ENCODE results near the gene ZNF679. TPM values are rescaled to one million over a fixed set of nuclear protein-coding genes. Genes with fewer than 3 reads are reported as not detected.
"Not testable (repeated sequence)": the region's sequence is repeated elsewhere in the genome, so short reads cannot be mapped to it uniquely, and the experiment has no call there.

The ZNF679 gene
- total and polyA plus RNA-seq, 8 donors: not detected

GRCh38 chr7:64206903-64207302 lies 21.4 kb upstream of the ZNF679 start, which contains the start of gene ZNF735:
Gene ZNF735 (plus strand): TSS chr7:64207203. CDS start chr7:64207203, 0 bp downstream.
- Histone ChIP-seq H3K36me3 (no peaks in the 10 kb centered on the region), H3K27ac (no peak within 1 kb of the TSS), H3K9me3 (no peaks in the 10 kb centered on the region), H3K27me3 (no peaks in the 10 kb centered on the region), H3K4me3 (no peak within 1 kb of the TSS), H3K4me1 (no peaks in the 10 kb centered on the region)
- intact Hi-C loops (cut with DNase I): no loop called here
- TF ChIP-seq CTCF (IDR thresholded peaks at IDR 0.05): no peak
- no peak for ATAC-seq
- FAIRE-seq: no peak
- 71 to 75% methylated on average over 13 of the region's 13 CpGs for WGBS, 2 donors
- no peak for DNase-seq

- H3K27me3 ChIP-seq; H3K36me3 ChIP-seq; ATAC-seq; H3K9me3 ChIP-seq; DNase-seq; intact Hi-C loops (cut with DNase I); H3K27ac ChIP-seq; FAIRE-seq; H3K4me3 ChIP-seq; H3K4me1 ChIP-seq: not testable (repeated sequence)
- WGBS, 2 donors: 61 to 73% methylated on average over 5 of the region's 5 CpGs
These were observed 8.5 kb upstream of the ZNF679 start for GRCh38 chr7:64219710-64220298.

- DNase-seq: no peak
- Histone ChIP-seq H3K36me3 (no peaks in the 10 kb centered on the region), H3K27ac (no peak overlapping the region), H3K27me3 (no peaks in the 10 kb centered on the region), H3K9me3 (no peaks in the 10 kb centered on the region), H3K4me1 (no peaks in the 10 kb centered on the region), H3K4me3 (no peak overlapping the region)
- intact Hi-C loops (cut with DNase I): no loop called here
- WGBS, 2 donors: 22 to 26% methylated on average over 2 of the region's 2 CpGs
- FAIRE-seq: no peak
- TF ChIP-seq CTCF (IDR thresholded peaks at IDR 0.05): no peak
- no peak for ATAC-seq
These were observed 4.9 kb upstream of the ZNF679 start for GRCh38 chr7:64223366-64223765.

GRCh38 chr7:64266341-64266919 lies 38.2 kb downstream of the ZNF679 start:
- Histone ChIP-seq H3K27me3 (no peaks in the 10 kb centered on the region), H3K36me3 (no peaks in the 10 kb centered on the region), H3K4me1 (no peaks in the 10 kb centered on the region), H3K27ac (no peak overlapping the region), H3K4me3 (no peak overlapping the region), H3K9me3 (peaks cover 0 to 10% (median 0%) of the 10 kb centered on the region in 4 donors)
- no peak for FAIRE-seq
- no peak for ATAC-seq
- intact Hi-C loops (cut with DNase I): no loop called here
- WGBS, 2 donors: 79 to 83% methylated on average over 1 of the region's 1 CpG
- no peak for DNase-seq
- no peak for TF ChIP-seq CTCF (IDR thresholded peaks at IDR 0.05)

GRCh38 chr7:64277630-64278029 lies 49.4 kb downstream of the ZNF679 start:
- FAIRE-seq (no peak), DNase-seq (no peak), ATAC-seq (no peak)
- no peaks in the 10 kb centered on the region for H3K4me1 ChIP-seq
- no peaks in the 10 kb centered on the region for H3K9me3 ChIP-seq
- intact Hi-C loops (cut with DNase I): no loop called here
- 26 to 37% methylated on average over 2 of the region's 2 CpGs for WGBS, 2 donors
- no peak for TF ChIP-seq CTCF (IDR thresholded peaks at IDR 0.05)
- no peaks in the 10 kb centered on the region for H3K36me3 ChIP-seq
- no peak overlapping the region for H3K27ac ChIP-seq
- H3K4me3 ChIP-seq: no peak overlapping the region
- no peaks in the 10 kb centered on the region for H3K27me3 ChIP-seq

Data from pancreas (tissue), 10 donors.